GM18873 (cell line): ENCODE results near the gene SMIM15.

Experiments used
- ATAC-seq: cut with Tn5 transposase; IDR thresholded peaks from one replicate; pipeline ENCODE4 v1.9.1; 2021; ENCODE audit warnings: mild to moderate bottlenecking, moderate library complexity, moderate number of reproducible peaks; ENCODE audit not compliant: unreplicated experiment, low FRiP score

Gene SMIM15

DNA sequence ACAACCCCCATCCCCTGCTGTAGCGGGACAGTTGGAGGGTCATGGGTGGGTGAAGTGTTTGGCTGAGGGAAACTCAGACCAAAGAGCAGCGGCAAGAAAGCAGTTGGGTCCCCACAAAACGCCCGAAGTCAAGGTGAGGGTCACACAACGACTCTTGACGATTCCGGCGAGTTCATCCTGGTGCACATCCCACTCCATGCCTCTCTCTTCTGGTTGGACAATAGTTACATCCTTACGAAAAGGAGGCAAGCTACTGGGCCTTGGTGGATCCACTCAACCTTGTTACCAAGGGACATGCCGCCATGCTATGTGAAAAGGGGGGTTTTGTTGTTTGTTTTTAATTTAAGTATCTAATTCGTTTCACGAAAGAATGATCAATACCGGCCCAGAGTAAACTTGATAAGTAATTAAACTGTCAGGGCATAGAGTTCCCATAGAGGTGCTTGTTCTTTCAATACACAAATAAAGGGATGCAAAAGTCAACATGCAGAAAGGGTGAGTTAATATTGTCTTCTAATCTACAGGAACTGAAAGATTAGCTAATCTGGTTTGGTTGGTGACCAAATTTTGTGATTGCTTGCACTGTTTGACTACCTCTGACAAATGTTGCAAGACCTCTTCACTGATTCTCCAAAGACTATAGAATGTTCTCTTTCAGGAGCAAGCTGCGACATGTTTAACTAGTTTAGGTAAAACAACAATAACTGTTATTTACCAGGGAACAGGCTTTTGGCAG is 732 bp upstream of the SMIM15 start:
- no peak for ATAC-seq

DNA sequence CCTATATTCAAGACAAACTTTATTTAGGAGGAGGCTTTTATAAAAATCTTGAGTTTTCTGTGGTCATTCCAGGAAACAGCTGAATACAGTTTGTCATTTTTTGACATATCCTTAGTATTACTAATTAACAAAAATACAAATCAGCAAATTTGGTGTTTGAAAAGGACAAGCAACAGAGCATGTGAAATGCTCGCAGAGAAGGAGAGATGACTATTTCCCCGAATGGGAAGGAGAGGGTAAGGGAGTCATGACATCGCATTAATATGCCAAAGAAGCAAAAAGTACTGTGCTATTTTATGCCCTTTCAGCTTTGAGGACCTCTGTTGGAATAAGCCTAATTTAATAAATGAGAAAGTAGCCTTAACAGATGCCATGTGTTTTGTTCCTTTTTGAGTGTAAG is 1.8 kb downstream of the SMIM15 start:
- no peak for ATAC-seq

DNA sequence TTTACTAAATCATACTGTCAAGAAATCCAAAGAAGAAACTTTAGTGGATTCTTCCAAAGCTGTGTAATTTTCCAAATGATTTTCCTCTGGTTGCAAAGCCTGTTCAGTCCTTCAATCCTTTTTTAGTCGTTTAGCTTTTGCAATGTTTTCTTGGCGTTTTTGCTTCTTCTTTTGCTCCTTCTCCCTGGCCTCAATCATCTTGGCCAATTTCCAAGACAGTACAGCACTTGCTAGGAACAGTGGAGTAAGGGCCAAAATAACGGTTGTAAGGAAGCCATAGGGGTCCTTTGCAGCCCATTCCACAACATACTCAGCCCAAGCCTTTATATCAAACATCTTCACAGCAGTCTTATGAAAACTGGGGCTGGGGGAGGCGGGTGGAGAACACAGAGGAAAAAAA is 2.4 kb downstream of the SMIM15 start:
- no peak for ATAC-seq

DNA sequence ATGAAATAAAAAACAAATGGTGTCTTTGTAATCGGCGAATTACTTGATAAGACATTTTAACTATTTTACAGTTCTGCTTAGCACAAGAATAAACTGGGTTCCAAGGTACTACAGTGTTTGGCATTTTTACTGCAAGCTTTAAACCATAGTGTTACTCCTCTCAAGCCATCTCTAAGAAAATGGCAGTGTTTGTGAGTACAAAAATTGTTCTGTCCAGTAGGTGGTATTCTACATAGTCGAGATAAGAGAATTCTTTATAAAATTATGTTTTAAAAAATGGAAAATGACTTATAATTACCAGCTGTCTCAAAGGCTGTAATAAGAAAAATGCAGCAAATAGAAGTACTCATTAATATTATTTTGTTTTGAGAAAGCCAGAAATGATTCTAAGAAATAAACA is 3.2 kb downstream of the SMIM15 start:
- ATAC-seq, result no peak

DNA sequence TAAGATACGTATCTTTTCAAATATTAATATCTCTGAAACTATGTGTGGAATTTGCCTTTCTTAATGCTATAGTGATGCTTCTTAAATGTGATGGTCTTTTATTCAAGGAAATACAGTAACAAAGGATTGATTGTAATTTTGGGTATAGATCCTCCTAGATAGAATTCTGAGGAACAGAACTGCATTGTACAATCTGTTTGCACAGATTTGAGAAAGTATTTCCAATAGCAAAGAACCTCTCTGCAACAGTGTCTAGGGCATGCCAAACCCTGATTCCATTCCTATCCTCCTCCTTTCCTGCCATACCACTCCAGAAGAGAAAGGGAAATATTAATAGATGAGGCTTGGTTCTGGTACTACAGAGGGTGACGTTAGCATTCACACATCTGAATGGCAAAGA is 10.4 kb downstream of the SMIM15 start:
- no peak for ATAC-seq

DNA sequence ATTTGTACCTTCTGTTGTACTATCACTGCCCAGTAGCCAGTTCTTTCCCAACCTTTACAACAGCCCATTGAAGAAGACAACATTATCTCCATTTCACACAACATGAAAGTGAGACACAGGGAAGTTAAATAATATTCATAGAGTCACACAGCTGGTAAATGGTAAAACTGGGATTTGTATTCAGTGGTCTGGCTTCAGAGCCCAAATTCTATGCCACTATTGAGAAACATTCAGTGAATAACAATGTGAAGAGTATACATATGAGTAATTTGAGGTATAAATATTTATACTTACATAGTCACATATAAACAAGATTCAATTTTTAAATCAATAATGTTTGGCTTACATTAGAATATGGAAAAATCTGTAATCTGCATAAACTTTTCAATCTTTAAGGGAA is 13.8 kb downstream of the SMIM15 start:
- ATAC-seq, result no peak

DNA sequence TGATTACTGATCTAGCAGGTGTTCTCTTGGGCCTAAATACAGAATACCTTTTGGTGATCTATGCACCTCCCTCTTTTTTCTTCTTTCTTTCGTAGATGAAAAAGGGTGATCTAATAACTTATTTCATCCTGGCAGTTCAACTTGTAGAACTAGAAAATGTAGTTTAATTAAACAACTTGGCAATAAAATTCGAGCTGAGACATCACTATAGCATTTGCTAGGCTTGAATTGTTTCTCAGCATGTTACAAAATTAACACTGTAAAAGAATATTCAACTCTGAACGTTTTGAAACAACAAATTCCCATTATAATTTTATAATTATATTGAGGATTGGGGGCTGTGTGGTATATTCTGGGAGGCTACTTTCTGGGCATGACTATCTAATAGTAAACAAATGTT is 19.5 kb downstream of the SMIM15 start:
- ATAC-seq, result no peak

DNA sequence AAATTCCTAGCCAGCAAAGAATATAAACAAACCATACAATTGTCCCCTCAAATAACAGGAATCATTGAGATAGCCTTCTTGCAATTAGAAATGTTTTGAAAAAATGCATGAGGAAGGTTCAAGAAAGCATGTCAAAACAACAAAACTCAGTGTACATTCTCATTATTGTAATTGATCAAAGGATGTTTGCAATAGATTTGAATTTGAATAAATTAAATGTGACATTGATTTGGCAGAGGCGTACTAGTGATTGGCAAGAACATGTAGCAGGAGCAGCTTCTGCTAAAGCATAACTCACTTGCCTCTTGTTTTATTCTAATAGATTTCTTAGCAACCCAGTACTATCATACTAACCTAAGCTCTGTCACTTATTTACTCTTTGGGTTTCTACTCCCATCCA is 19.9 kb downstream of the SMIM15 start:
- ATAC-seq, result no peak

DNA sequence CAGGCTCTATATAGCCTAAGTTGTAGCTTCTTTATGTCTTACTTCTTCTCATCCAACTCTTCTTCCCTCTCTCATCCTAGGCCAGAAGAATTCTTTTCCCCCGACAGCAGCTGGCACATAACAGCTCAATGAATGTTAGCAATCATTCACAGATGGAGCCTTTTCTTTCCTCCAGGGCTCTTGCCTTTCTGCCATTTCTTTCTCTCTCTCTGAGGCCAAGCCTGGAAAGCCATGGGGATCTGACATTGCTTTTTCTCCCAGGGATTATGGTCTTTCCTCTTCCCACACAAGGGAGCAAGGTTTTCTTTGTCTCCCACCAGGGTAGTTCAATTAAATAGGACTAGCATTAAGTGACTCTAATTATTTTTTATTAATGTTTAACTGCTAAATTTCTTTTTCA is 20.5 kb downstream of the SMIM15 start:
- ATAC-seq, result no peak

DNA sequence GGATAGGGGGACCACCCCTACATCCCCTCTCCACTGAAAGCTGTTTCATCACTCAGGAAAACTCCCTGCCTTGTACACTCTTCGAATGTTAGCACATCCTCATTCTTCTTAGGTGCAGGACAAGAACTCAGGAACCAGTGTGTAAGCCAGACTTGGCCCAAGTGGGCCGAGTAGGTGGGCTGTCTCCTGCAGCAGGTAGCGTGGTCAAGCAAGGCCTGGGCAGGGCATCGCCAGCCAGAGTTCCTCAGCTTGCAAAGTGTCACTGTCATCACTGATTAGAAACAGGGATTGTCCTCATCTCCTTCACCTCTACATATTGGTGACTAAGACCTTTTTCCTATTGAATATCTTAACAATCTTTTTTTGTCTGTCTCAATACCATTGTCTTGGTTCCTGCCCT is 22.3 kb downstream of the SMIM15 start:
- no peak for ATAC-seq

DNA sequence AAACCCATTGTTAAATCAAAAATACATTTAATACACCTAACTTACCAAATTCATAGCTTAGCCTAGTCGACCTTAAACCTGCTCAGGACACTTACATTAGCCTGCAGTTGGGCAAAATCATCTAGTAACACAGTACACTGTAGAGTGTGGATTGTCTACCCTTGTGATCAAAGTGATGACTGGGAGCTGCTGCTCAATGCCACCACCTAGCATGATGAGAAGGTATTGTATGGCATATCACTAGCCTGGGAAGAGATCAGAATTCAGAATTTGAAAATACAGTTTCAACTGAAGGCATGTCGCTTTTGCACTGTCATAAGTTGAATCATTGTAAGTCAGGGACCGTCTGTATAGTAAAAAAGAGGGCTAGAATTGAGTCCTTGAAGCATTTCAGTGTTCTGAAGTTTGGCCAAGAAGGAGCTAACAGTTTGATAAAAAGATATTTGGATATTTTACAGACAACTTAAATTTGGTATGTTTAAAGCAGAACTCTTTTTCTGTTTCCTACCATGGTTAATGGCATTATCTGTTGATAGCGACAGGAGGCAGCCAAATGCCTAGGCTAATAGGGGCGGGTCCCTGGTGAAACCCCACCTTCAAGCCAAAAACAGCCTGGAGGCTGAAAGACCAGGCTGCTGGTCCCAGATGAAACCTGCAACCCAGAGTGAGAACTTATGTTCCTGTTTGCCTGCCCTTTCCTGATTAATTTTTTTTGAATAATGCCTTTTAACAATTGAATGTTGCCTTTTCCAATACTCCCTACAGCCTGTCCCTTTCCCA is 23.0 kb downstream of the SMIM15 start:
- no peak for ATAC-seq

DNA sequence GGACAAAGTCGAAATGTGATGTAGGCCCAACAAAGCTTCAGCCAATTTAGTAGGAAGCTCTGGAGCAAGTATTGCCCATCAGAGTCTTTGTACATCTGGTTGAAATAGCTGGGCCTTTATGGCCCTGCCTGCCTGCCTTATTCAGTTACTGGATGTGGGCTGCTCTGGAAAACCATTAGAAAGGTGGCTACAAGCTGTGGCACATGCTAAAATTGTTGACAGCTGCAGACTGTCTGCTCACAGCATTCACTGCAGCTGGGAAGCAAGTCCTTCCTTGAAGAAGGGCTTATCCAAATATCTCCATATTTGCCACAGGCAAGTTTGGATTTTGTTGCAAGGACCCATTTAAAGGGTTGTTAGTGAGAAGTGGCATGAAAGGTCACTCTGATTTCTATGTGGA is 24.4 kb downstream of the SMIM15 start:
- ATAC-seq, result no peak

DNA sequence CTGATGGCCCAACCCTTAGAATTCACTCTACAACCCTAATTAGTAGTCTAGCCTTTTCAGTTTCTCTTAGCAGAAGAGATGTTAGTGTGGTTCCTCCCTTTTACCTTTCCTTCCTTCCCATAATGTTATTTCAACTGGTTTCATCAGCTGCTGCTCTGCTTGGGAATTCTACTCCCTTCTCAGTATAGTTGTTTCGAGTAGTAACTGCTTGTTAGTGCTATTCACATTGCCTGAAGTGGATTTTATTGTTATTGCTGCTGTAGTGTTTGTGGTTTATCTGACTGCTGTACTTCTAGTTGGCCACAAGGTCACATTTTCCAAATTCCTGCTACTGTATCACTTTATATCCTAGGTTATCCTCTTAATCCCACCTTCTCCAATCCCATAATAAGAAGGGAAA is 29.7 kb downstream of the SMIM15 start:
- ATAC-seq, result no peak

DNA sequence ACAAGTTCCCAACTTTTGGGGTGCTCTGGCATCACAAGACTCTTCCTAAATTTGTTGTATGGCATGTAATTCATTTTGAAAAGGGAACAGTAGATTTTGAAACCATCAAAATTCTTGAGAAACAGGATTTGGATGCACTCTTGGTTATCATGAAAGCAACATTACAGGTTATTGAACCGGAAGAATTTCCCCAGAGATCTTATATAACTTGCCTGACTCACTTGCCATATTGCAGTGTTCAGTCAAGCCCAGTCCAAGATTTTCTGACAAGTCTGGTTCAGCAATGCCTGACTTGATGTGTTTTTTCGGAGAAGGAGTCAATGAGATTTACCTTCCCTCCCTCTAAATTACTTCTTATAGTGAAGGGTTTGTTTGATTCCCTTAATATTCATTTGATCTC is 32.0 kb downstream of the SMIM15 start:
- ATAC-seq, result no peak

DNA sequence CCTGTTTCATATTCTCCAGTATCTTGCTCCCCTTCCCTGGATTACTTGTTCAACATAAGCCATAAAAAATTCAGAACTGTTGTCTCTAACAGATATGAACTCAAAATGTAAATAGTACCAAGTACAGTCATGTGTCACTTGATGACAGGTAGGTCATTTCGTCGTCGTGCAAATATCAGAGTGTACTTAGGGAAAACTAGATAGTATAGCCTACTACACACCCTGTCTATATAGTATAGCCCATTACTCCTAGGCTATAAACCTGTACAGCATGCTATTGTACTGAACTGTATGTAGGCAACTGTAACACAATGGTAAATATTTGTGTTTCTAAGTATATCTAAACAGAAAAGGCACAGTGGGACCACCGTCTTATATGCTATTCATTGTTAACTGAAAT is 39.1 kb downstream of the SMIM15 start:
- no peak for ATAC-seq

DNA sequence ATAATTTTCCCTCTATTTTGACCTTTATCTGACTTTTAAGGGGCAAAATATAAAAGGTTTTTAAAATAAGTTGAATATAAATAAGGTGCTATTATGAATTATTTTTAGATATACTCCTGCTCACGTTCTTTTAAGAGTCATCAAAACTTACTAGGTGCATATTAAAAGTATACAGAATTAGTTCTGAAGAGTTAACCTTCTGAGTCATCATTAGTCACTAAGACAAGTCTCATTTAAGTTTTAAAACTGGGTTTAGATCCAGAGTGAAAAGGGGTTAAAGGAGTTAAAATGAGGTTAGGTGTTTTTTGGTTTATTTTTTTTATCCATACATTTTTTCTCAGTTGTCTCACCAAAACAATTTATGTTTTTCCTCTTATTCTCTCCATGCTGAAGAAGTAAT is 41.7 kb downstream of the SMIM15 start:
- no peak for ATAC-seq

DNA sequence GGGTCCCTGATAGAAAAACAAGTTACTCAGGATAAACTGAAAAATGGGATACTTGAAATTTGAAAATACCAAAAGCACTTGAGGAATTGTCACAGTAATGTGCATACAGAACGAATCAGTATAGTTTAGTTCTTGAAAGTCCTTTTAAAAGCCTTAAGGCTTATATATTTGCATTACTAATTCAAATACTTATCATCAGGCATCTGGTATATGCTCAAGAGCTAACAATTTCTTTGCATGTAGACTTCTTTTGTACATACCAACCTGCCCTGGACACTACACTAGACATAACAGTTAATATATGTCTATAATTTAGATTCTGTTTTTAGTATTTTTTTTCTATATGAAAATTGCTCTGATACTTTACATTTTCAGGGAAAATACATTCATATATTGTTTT is 43.2 kb downstream of the SMIM15 start:
- no peak for ATAC-seq

DNA sequence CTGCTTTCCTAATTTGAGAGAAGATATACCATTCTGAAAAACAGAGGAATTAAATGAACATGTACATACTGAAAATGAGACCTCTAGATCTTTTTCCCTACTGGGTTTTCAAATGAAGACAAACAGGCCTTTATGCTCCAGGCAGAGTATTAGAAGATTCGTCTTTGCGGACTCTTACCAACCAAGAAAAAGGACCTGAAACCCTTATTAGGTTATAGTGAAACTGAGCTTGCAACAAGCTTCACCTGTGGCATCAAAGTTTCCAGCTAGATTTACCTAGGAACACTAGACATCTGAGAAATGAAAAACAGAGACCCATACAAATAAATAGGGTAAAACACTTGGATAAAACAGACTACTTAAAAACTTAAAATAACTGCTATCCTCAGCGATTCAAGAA is 46.3 kb downstream of the SMIM15 start:
- peak; percentile 66 for ATAC-seq

DNA sequence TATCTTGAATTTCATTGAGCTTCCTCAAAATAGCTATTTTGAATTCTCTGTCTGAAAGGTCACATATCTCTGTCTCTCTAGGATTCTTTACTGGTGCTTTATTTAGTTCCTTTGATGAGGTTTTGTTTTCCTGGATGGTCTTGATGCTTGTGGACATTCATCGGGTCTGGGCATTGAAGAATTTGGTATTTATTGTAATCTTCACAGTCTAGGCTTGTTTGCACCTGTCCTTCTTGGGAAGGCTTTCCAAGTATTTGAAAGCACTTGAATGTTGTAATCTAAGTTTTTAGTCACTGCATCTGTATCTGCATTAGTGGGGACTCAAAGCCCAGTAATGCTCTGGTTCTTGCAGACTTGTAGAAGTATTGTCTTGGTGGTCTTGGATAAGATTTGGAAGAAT is 47.8 kb downstream of the SMIM15 start:
- ATAC-seq, result no peak
